HEK293T (cell line): ENCODE data around the gene CD4.

ENCODE experiments used
- ARNT ChIP-seq: fragments of 450-650 bp; IDR thresholded peaks from 2 replicates; pipeline ENCODE4 v1.6.1; 2017; ENCODE audit warnings: mild to moderate bottlenecking
- BHLHE40 ChIP-seq: fragments of 450-650 bp; IDR thresholded peaks from 2 replicates; pipeline ENCODE4 v1.6.1; 2016; ENCODE audit warnings: mild to moderate bottlenecking, moderate library complexity, borderline replicate concordance
- CTBP1 ChIP-seq: fragments of 450-650 bp; IDR thresholded peaks from 2 replicates; pipeline ENCODE4 v1.6.1; 2016; ENCODE audit warnings: borderline replicate concordance
- ELF4 ChIP-seq: fragments of 450-650 bp; IDR thresholded peaks from 2 replicates; pipeline ENCODE4 v1.6.1; 2017; ENCODE audit warnings: antibody characterized with exemption
- FOXA1 ChIP-seq: fragments of 450-650 bp; IDR thresholded peaks from 2 replicates; pipeline ENCODE4 v1.6.1; 2016; ENCODE audit warnings: mild to moderate bottlenecking
- FOXK2 ChIP-seq: fragments of 450-650 bp; IDR thresholded peaks from 2 replicates; pipeline ENCODE4 v1.6.1; 2016; ENCODE audit warnings: mild to moderate bottlenecking
- FOXM1 ChIP-seq: fragments of 450-650 bp; IDR thresholded peaks from 2 replicates; pipeline ENCODE4 v1.6.1; 2017; ENCODE audit warnings: mild to moderate bottlenecking, borderline replicate concordance
- HDGF ChIP-seq: fragments of 450-650 bp; IDR thresholded peaks from 2 replicates; pipeline ENCODE4 v1.6.1; 2017; ENCODE audit warnings: antibody characterized with exemption, borderline replicate concordance
- NFRKB ChIP-seq: fragments of 450-650 bp; IDR thresholded peaks from 2 replicates; pipeline ENCODE4 v1.6.1; 2016; ENCODE audit warnings: mild to moderate bottlenecking, moderate library complexity
- PKNOX1 ChIP-seq: fragments of 450-650 bp; IDR thresholded peaks from 2 replicates; pipeline ENCODE4 v1.6.1; 2016
- SP1 ChIP-seq: fragments of 450-650 bp; IDR thresholded peaks from 2 replicates; pipeline ENCODE4 v1.6.1; 2017
- SUZ12 ChIP-seq: fragments of 450-650 bp; IDR thresholded peaks from 2 replicates; pipeline ENCODE4 v1.6.1; 2016; ENCODE audit warnings: mild to moderate bottlenecking
- TARDBP ChIP-seq: fragments of 450-650 bp; IDR thresholded peaks from 2 replicates; pipeline ENCODE4 v1.6.1; 2016
- ZNF384 ChIP-seq: fragments of 450-650 bp; IDR thresholded peaks from 2 replicates; pipeline ENCODE4 v1.6.1; 2016

DNA sequence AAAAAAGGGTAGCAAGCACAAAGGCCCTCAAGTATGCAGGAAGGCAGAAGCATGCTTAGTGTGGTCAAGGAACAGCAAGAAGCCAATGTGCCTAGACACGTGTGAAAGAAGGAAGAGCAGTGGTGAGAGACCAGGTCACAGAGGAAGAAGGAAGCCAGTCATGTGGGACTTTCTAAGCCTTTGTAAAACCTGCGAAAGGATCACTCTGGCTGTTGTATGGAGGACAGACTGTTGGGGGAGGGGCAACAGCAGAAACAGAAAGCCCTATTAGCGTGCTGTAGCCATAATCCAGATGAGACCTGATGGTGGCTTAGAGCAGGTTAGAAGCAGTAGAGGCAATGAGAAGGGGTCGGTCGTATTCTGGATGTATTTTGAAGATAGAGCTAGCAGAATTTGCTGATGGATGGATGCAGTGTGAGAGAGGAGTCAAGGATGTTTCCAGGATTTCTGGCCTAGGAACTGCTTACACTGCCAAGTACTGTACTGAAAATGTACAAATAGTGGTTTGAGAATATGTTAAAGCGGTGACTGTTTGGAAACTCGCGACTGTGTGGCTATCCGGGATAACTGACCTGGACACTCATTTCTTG is 30.7 kb upstream of the CD4 start:
- TF ChIP-seq FOXK2 (no peak), ZNF384 (no peak), SUZ12 (no peak), FOXA1 (no peak), NFRKB (no peak), HDGF (no peak), CTBP1 (no peak), SP1 (no peak), TARDBP (no peak), PKNOX1 (no peak), FOXM1 (no peak), BHLHE40 (no peak), ARNT (no peak), ELF4 (no peak)
